ENCODE data around the gene CILP2. TPM values are rescaled to one million over a fixed set of nuclear protein-coding genes. Genes with fewer than 3 reads are reported as not detected.

CILP2 gene
- total RNA-seq, 2 experiments from 2014 or later = 0.08 TPM; not detected in 1

DNA sequence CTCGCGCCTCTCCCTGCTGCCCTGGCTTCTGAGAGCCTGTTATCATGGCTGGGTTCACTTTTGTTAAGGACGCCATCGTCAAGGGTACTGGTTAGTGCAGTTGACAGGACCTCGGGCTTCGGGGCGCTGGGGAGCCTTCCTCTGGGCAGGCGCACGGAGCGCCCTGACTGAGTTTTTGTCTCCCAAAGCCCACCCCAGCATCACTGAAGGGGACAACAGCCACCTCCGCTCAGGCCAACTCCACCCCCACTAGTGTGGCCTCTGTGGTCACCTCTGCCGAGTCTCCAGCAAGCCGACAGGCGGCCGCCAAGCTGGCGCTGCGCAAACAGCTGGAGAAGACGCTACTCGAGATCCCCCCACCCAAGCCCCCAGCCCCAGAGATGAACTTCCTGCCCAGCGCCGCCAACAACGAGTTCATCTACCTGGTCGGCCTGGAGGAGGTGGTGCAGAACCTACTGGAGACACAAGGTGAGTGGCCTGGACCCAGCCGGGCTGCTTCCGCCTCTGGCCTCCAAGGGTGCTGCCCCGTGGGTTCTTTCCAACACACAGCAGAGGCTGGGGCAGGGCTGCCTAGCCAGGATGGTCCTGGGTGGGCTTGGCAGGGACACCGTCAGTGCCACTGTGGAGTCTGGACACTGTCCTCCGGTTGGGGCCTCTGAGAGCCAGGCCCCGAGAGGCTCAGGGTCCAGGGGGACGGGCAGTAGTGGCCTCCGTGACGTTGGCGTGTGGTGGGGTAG lies 39.6 kb upstream of the CILP2 start:
- Mint-ChIP-seq H3K36me3 (ENCODE audit: low read depth) (peaks cover 64% of the 10 kb centered on the region), H3K4me1 (peaks cover 2% of the 10 kb centered on the region), H3K9me3 (no peaks in the 10 kb centered on the region), H3K4me3 (no peak overlapping the region), H3K27me3 (no peaks in the 10 kb centered on the region), H3K27ac (no peak overlapping the region)
- POLR2A ChIA-PET = no interaction called here
- CTCF ChIA-PET = no interaction called here
- DNase-seq = no peak

- no peak overlapping the region for H3K27ac Mint-ChIP-seq
- peaks cover 63% of the 10 kb centered on the region for H3K36me3 Mint-ChIP-seq (ENCODE audit: low read depth)
- no peaks in the 10 kb centered on the region for H3K9me3 Mint-ChIP-seq
- no peak for DNase-seq
- peaks cover 2% of the 10 kb centered on the region for H3K4me1 Mint-ChIP-seq
- CTCF ChIA-PET = no interaction called here
- no peaks in the 10 kb centered on the region for H3K27me3 Mint-ChIP-seq
- POLR2A ChIA-PET = no interaction called here
- no peak overlapping the region for H3K4me3 Mint-ChIP-seq
Observed at GRCh38 chr19:19499272-19499995, 38.6 kb upstream of the CILP2 start.

- Mint-ChIP-seq H3K4me1 (no peaks in the 10 kb centered on the region), H3K27me3 (no peaks in the 10 kb centered on the region), H3K4me3 (no peak overlapping the region), H3K9me3 (no peaks in the 10 kb centered on the region), H3K36me3 (ENCODE audit: low read depth) (peaks cover 56% of the 10 kb centered on the region), H3K27ac (no peak overlapping the region)
- CTCF ChIA-PET = no interaction called here
- POLR2A ChIA-PET = no interaction called here
- no peak for DNase-seq
Observed at GRCh38 chr19:19500975-19501644, 37.0 kb upstream of the CILP2 start.

GRCh38 chr19:19501798-19502197 lies 36.3 kb upstream of the CILP2 start:
- Mint-ChIP-seq H3K9me3 (no peaks in the 10 kb centered on the region), H3K27me3 (no peaks in the 10 kb centered on the region), H3K36me3 (ENCODE audit: low read depth) (peaks cover 55% of the 10 kb centered on the region), H3K4me3 (no peak overlapping the region), H3K4me1 (no peaks in the 10 kb centered on the region), H3K27ac (no peak overlapping the region)
- no peak for DNase-seq
- CTCF ChIA-PET = no interaction called here
- POLR2A ChIA-PET = no interaction called here

- no peaks in the 10 kb centered on the region for H3K27me3 Mint-ChIP-seq
- no peak overlapping the region for H3K27ac Mint-ChIP-seq
- no peaks in the 10 kb centered on the region for H3K4me1 Mint-ChIP-seq
- ChIA-PET CTCF (no interaction called here), POLR2A (no interaction called here)
- no peaks in the 10 kb centered on the region for H3K9me3 Mint-ChIP-seq
- DNase-seq = no peak
- H3K36me3 Mint-ChIP-seq (ENCODE audit: low read depth) = peaks cover 52% of the 10 kb centered on the region
- H3K4me3 Mint-ChIP-seq = no peak overlapping the region
Observed at GRCh38 chr19:19502281-19502680, 35.8 kb upstream of the CILP2 start.

- Mint-ChIP-seq H3K27me3 (no peaks in the 10 kb centered on the region), H3K27ac (no peak overlapping the region), H3K36me3 (ENCODE audit: low read depth) (peaks cover 54% of the 10 kb centered on the region), H3K9me3 (no peaks in the 10 kb centered on the region), H3K4me1 (no peaks in the 10 kb centered on the region), H3K4me3 (no peak overlapping the region)
- ChIA-PET CTCF (no interaction called here), POLR2A (interaction anchor here (1.3 kb wide), 1 partner anchor 13 kb away, joined by 4 read pairs; the partner anchor contains the start of genes NDUFA13 and TSSK6)
- DNase-seq = no peak
Observed at GRCh38 chr19:19502808-19503602, 35.1 kb upstream of the CILP2 start.

DNA sequence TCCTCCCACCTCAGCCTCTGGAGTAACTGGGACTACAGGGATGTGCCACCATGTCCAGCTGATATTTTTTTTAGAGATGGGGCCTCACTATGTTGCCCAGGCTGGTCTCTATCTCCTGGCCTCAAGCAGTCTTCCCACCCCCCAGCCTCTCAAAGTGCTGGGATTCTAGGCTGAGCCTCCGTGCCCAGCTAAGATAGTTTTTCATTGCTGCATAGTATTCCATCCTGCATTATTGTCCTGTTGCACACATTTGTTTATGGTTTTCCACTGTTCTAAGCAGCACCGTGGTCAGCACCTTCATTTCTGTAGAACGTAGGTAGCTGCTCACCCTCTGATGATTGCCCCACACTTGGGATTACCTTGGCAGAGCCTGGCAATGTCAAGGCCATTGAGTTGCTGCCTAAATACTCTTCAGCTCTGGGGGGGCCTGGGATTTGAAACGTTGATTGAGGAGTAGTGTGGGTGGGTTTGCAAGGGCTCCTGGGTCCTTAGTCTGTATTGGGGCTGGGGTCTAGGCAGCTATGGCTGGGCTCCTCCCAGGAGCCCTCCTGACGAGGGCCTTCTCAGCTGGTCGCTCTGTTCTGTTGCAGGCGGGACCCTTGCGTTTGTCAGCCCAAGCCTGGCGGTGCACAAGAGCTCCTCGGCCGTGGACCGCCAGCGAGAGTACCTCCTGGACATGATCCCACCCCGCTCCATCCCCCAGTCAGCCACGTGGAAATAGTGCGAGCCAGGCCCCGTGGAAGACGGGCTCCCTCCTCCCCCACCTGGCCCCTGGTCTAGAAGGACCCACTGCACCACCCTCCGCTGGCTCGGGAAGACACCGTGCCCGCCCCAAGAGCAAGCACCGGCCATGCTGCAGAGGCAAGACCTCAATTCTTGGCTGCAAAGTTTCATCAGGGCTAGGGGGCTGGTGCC lies 33.1 kb upstream of the CILP2 start:
- no peaks in the 10 kb centered on the region for H3K27me3 Mint-ChIP-seq
- CTCF ChIA-PET = interaction anchor here (1.1 kb wide), 1 partner anchor 15 kb away, joined by 3 read pairs; no protein-coding TSS in a partner anchor
- H3K4me3 Mint-ChIP-seq = no peak overlapping the region
- POLR2A ChIA-PET = interaction anchor here (1.3 kb wide), 1 partner anchor 11 kb away, joined by 4 read pairs; the partner anchor contains the start of genes NDUFA13 and TSSK6
- H3K36me3 Mint-ChIP-seq (ENCODE audit: low read depth) = peaks cover 50% of the 10 kb centered on the region
- no peaks in the 10 kb centered on the region for H3K9me3 Mint-ChIP-seq
- H3K4me1 Mint-ChIP-seq = no peaks in the 10 kb centered on the region
- DNase-seq = no peak
- H3K27ac Mint-ChIP-seq = no peak overlapping the region

DNA sequence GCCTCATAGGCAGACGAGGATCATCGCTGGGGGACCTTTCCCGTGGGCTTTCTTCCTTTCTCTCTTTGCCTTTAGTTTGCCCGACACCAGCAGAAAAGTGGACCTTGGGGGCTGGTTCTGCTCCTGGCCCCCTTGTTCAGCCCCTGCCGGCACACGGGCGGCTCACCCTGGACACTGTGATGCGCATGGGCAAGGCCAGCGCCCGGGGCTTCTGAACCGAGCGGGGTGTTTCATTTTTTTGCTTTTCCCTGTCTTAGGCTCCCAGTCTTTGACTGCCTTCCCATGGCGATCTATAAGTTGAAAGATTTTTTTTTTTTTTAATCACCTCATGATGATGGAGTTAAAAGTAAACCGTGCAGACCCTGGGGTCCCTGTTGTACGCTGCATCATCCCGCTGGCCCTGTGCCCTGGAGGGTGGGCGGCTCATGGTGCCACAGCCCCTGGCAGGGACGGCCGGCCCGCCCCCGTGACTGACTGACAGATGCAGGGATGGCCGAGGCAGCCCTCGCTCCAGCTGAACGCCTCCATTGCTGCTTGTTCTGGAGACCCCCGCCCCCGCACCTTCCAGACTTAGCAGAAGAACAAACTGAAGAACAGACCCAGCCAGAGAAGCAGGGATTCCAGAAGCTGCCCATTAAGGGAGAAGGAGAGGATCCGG lies 32.3 kb upstream of the CILP2 start:
- no peaks in the 10 kb centered on the region for H3K9me3 Mint-ChIP-seq
- H3K27me3 Mint-ChIP-seq = no peaks in the 10 kb centered on the region
- no peak for DNase-seq
- H3K36me3 Mint-ChIP-seq (ENCODE audit: low read depth) = peaks cover 49% of the 10 kb centered on the region
- ChIA-PET POLR2A (interaction anchor here (1.5 kb wide), 1 partner anchor 26 kb away, joined by 4 read pairs; no protein-coding TSS in a partner anchor), CTCF (interaction anchor here (1.2 kb wide), 1 partner anchor 49 kb away, joined by 3 read pairs; no protein-coding TSS in a partner anchor)
- no peak overlapping the region for H3K27ac Mint-ChIP-seq
- H3K4me3 Mint-ChIP-seq = no peak overlapping the region
- H3K4me1 Mint-ChIP-seq = no peaks in the 10 kb centered on the region

DNA sequence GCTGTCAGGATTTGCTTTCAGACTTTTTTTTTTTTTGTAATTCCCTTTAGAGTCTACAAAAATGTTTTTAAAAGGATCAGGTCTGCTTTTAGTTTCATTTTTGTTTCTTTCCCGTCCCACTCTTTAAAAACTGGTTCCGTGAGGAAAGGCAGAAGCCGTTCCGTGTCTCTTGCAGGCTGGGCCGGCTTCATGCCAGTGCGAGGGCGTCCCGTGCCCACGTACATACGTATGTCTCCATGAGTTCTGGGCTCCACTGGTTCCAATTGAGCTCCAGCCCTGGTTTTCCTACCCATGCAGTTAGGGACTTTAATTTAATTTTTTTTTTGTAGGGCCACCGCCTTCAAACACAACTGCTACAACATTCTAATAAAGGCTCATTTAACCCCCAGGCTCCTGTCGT lies 31.5 kb upstream of the CILP2 start:
- no peak overlapping the region for H3K4me3 Mint-ChIP-seq
- H3K4me1 Mint-ChIP-seq = no peaks in the 10 kb centered on the region
- H3K36me3 Mint-ChIP-seq (ENCODE audit: low read depth) = peaks cover 45% of the 10 kb centered on the region

GRCh38 chr19:19507354-19507753 lies 30.7 kb upstream of the CILP2 start:
- H3K4me3 Mint-ChIP-seq = no peak overlapping the region
- CTCF ChIA-PET = interaction anchor here (1.2 kb wide), 1 partner anchor 48 kb away, joined by 3 read pairs; no protein-coding TSS in a partner anchor

More for the DNA sequence above, 31.5 kb upstream of the CILP2 start:
- Mint-ChIP-seq H3K27ac (no peak overlapping the region), H3K9me3 (no peaks in the 10 kb centered on the region), H3K27me3 (no peaks in the 10 kb centered on the region)
- CTCF ChIA-PET = interaction anchor here (0.6 to 1.2 kb wide), 2 partner anchors 25 to 48 kb away, joined by 3 to 4 read pairs; no protein-coding TSS in a partner anchor
- POLR2A ChIA-PET = interaction anchor here (0.9 to 2.7 kb wide), 3 partner anchors 10 to 31 kb away, joined by 3 to 11 read pairs (median 4); partner anchors contain the start of gene NDUFA13
- DNase-seq = no peak

DNA sequence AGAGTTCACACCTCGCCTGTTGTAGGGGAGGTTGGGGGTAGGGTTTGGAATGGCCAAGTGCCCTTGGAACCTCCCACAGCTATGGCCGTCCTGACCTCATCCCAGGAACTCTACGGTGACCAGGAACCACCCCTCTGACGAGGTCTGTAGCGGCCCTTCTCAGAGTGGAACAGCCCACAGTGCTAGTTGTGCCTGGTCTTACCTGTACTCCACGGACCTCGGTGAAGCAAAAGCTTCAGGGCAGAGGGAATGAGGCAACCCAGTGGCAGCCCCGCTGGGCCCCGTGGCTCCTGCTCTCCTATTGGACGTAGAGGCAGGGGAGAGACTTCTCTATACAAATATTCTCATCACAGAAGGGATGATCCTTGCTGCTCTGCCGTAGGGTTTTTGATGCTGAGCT lies 29.8 kb upstream of the CILP2 start:
- Mint-ChIP-seq H3K4me3 (no peak overlapping the region), H3K4me1 (no peaks in the 10 kb centered on the region), H3K36me3 (ENCODE audit: low read depth) (peaks cover 31% of the 10 kb centered on the region), H3K9me3 (no peaks in the 10 kb centered on the region), H3K27ac (no peak overlapping the region), H3K27me3 (no peaks in the 10 kb centered on the region)
- DNase-seq = no peak
- ChIA-PET CTCF (interaction anchor here (0.5 kb wide), 1 partner anchor 309 kb away, joined by 3 read pairs; no protein-coding TSS in a partner anchor), POLR2A (interaction anchor here (1.0 to 2.7 kb wide), 2 partner anchors 8 to 58 kb away, joined by 3 to 11 read pairs; partner anchors contain the start of gene NDUFA13)

More at GRCh38 chr19:19507354-19507753, 30.7 kb upstream of the CILP2 start:
- no peak overlapping the region for H3K27ac Mint-ChIP-seq
- H3K9me3 Mint-ChIP-seq = no peaks in the 10 kb centered on the region
- H3K36me3 Mint-ChIP-seq (ENCODE audit: low read depth) = peaks cover 39% of the 10 kb centered on the region
- no peak for DNase-seq
- no peaks in the 10 kb centered on the region for H3K27me3 Mint-ChIP-seq
- no peaks in the 10 kb centered on the region for H3K4me1 Mint-ChIP-seq
- POLR2A ChIA-PET = interaction anchor here (0.9 to 2.7 kb wide), 3 partner anchors 9 to 31 kb away, joined by 3 to 11 read pairs (median 4); partner anchors contain the start of gene NDUFA13

All from activated CD4-positive, alpha-beta memory T cell treated with anti-CD3 and anti-CD28 coated beads, Interleukin-2, amount 10 ng/mL, durations not matched to agents 7 days and 5 days (primary cell).